BE2C (cell line): Measurements from ENCODE around the gene THBS2.

Source experiments
- DNase-seq: peaks from one replicate; pipeline ENCODE4 v3.0.0-alpha.2; 2020
- H3K27me3 ChIP-seq: fragments of 250-450 bp; sonication (Bioruptor Pico); 2 replicates; pipeline ENCODE4 v1.5.1; 2020; ENCODE audit warnings: mild to moderate bottlenecking
- H3K36me3 ChIP-seq: fragments of 250-450 bp; sonication (Bioruptor Pico); 2 replicates; pipeline ENCODE4 v1.5.1; 2020; ENCODE audit warnings: mild to moderate bottlenecking
- H3K4me1 ChIP-seq: fragments of 250-450 bp; sonication (Bioruptor Pico); 2 replicates; pipeline ENCODE4 v1.5.1; 2020
- H3K4me3 ChIP-seq: 2 replicates; pipeline ENCODE4 v1.5.1; 2011; ENCODE audit warnings: low read depth, low read length
- H3K9me3 ChIP-seq: fragments of 250-450 bp; sonication (Bioruptor Pico); 2 replicates; pipeline ENCODE4 v1.5.1; 2020
- TF ChIP-seq, protein P1 (sequence below): IDR thresholded peaks from 2 replicates; pipeline ENCODE4 v1.5.1; 2012; ENCODE audit warnings: mild to moderate bottlenecking, low read depth, low read length

The THBS2 gene

DNA sequence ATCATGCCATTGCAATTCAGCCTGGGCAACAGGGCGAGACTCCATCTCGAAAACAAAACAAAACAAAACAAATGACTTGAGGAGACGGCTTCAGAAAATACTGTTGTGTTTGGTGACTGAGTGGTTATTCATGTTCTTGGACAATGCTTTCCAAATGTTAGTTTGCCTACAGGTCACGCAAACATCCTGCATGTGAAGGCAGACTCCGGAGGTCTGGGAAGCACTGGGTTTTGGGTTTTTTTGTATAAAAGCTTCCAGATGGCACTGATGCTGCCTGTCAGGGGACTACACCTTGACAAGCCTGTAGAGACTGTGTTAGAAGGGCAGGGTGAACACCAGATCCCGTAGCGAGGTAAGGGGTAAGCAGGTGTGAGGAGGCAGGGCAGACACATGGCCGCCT, 81.7 kb downstream of the THBS2 start:
- TF ChIP-seq, protein P1, sequence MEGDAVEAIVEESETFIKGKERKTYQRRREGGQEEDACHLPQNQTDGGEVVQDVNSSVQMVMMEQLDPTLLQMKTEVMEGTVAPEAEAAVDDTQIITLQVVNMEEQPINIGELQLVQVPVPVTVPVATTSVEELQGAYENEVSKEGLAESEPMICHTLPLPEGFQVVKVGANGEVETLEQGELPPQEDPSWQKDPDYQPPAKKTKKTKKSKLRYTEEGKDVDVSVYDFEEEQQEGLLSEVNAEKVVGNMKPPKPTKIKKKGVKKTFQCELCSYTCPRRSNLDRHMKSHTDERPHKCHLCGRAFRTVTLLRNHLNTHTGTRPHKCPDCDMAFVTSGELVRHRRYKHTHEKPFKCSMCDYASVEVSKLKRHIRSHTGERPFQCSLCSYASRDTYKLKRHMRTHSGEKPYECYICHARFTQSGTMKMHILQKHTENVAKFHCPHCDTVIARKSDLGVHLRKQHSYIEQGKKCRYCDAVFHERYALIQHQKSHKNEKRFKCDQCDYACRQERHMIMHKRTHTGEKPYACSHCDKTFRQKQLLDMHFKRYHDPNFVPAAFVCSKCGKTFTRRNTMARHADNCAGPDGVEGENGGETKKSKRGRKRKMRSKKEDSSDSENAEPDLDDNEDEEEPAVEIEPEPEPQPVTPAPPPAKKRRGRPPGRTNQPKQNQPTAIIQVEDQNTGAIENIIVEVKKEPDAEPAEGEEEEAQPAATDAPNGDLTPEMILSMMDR: no peak
- no peak for DNase-seq
- H3K4me3 ChIP-seq: no peak overlapping the region
- peaks cover 9% of the 10 kb centered on the region; the same call in 1 of the 2 replicates for H3K4me1 ChIP-seq
- no peaks in the 10 kb centered on the region for H3K27me3 ChIP-seq
- no peaks in the 10 kb centered on the region for H3K9me3 ChIP-seq
- no peaks in the 10 kb centered on the region for H3K36me3 ChIP-seq

DNA sequence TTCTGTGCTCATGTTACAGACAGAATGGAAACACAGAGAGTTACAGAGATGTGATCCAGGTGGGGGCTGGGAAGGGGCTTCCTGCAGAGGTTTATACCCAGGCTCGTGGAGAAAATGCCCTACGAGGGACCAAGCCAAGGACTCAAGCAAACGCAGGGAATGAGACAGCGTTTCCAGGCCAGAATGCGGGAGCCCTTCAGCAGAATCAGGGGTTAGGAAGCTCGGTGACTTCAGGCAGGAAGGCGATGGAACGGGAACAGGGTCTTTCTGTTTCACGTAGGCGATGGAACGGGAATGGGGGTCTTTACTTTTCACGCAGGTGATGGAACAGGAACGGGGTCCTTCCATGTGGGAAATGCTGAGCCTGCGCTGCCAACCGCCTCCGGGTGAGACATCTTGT, 82.6 kb downstream of the THBS2 start:
- Histone ChIP-seq H3K4me1 (peaks cover 9% of the 10 kb centered on the region; the same call in 1 of the 2 replicates), H3K4me3 (no peak overlapping the region), H3K36me3 (no peaks in the 10 kb centered on the region), H3K27me3 (no peaks in the 10 kb centered on the region), H3K9me3 (no peaks in the 10 kb centered on the region)
- DNase-seq: no peak
- TF ChIP-seq, protein P1: no peak

DNA sequence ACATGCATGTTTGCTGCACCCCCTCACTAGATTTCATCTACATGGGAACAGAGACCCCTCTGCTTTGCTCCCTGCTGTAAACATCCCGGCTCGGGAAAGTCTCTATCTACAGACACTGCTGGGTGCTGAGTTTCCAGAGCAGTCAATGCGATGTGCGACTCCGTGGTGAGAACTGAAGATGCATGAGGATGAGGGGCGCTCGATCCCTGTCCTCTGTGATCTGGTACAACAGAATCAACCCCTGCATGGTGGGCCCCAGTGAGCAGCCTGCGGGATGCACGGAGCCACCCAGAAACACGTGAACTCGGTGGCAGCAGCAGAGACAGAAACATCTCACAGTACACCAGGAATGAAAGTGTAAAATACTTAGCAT, 83.1 kb downstream of the THBS2 start:
- Histone ChIP-seq H3K4me1 (peaks cover 9% of the 10 kb centered on the region; the same call in 1 of the 2 replicates), H3K4me3 (no peak overlapping the region), H3K9me3 (no peaks in the 10 kb centered on the region), H3K27me3 (no peaks in the 10 kb centered on the region), H3K36me3 (no peaks in the 10 kb centered on the region)
- no peak for DNase-seq
- TF ChIP-seq, protein P1: no peak

DNA sequence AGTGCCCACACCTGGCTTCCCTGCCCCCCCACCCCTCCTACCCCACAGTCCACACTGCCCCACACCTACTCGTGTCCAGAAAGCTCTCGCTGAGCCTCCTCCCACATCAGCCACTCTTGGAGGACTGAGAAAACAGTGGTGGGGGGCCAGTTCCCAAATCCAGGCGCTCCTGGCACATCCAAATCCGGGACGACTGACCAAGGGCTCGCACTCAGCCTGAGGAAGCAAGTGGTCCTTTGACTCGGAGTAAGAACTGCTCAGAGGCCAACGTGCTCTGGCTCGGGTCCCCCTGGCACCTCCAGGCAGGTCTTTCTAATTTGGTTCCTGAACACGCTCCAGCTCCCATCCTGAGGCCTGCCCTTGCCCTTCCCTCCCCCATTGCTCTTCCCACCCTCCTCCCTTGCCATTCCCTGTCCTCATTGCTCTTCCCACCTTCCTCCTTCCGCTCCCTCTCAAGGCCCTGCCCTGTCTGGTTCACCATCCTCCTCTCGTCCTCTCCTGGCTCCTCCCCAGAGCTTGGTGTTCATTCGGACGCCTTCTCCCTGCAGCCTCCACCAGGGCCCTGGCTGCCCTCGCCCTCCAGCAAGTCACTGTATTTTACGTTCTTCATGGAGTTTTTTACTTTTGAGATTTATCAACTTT, 83.6 kb downstream of the THBS2 start:
- H3K27me3 ChIP-seq: no peaks in the 10 kb centered on the region
- no peak for DNase-seq
- TF ChIP-seq, protein P1: no peak
- no peaks in the 10 kb centered on the region for H3K9me3 ChIP-seq
- H3K4me3 ChIP-seq: no peak overlapping the region
- no peaks in the 10 kb centered on the region for H3K36me3 ChIP-seq
- H3K4me1 ChIP-seq: peaks cover 9% of the 10 kb centered on the region

DNA sequence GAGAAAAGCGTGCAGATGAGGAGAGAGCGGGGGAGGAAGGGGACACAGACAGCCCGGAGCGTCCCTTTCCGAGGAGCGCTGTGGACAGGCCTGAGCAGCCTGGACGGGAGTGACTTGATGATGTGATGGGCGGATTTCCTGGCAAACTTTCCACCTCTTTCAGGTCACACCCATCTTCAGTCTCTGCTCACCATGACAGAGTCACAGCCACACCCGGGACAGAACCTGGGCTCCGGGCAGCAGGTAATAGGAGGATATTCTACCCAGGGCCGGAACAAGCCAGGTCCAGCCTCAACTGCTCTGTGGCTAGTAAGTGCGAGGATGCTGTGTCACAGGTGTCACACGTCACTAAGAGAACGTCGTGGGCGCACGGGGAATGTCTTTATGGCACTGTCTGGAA, 84.3 kb downstream of the THBS2 start:
- Histone ChIP-seq H3K36me3 (no peaks in the 10 kb centered on the region), H3K27me3 (no peaks in the 10 kb centered on the region), H3K4me3 (no peak overlapping the region), H3K4me1 (peaks cover 9% of the 10 kb centered on the region), H3K9me3 (no peaks in the 10 kb centered on the region)
- no peak for DNase-seq
- TF ChIP-seq, protein P1: no peak

DNA sequence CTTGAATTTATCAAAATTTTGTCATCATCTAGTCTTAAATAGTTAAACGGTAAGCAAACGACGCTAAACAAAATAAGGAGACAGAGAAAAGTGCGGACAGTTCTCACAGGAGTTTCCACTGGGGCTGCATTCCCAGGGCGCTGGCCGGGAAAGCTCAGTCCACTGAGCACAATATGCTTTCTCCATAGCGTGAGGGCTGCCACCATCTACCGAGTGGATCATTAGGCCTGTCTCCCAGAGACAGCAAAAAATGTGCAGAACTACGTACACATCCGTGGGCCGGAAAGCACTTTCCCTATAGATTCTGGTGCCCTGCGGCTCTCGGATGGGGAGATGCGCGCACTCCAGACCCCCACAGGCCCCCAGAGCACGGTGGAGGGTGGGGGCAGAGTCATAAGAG, 84.9 kb downstream of the THBS2 start:
- no peaks in the 10 kb centered on the region for H3K36me3 ChIP-seq
- peaks cover 9% of the 10 kb centered on the region for H3K4me1 ChIP-seq
- peak overlapping the region; percentile 35 for H3K4me3 ChIP-seq
- DNase-seq: peak; percentile 40
- no peaks in the 10 kb centered on the region for H3K27me3 ChIP-seq
- no peaks in the 10 kb centered on the region for H3K9me3 ChIP-seq
- TF ChIP-seq, protein P1: no peak
